B cell (primary cell): ENCODE results near the gene GNB2.

Source experiments
- EZH2 ChIP-seq: IDR thresholded peaks from 2 replicates; pipeline ENCODE4 v1.6.1; 2012; ENCODE audit warnings: borderline replicate concordance, low read depth, mild to moderate bottlenecking, moderate library complexity, low read length; ENCODE audit not compliant: insufficient read depth, poor library complexity, severe bottlenecking
- TF ChIP-seq, protein P1 (sequence below): fragments of 200-600 bp; IDR thresholded peaks from one replicate; pipeline ENCODE4 v1.8.0; 2022; ENCODE audit warnings: antibody characterized with exemption, mild to moderate bottlenecking

DNA sequence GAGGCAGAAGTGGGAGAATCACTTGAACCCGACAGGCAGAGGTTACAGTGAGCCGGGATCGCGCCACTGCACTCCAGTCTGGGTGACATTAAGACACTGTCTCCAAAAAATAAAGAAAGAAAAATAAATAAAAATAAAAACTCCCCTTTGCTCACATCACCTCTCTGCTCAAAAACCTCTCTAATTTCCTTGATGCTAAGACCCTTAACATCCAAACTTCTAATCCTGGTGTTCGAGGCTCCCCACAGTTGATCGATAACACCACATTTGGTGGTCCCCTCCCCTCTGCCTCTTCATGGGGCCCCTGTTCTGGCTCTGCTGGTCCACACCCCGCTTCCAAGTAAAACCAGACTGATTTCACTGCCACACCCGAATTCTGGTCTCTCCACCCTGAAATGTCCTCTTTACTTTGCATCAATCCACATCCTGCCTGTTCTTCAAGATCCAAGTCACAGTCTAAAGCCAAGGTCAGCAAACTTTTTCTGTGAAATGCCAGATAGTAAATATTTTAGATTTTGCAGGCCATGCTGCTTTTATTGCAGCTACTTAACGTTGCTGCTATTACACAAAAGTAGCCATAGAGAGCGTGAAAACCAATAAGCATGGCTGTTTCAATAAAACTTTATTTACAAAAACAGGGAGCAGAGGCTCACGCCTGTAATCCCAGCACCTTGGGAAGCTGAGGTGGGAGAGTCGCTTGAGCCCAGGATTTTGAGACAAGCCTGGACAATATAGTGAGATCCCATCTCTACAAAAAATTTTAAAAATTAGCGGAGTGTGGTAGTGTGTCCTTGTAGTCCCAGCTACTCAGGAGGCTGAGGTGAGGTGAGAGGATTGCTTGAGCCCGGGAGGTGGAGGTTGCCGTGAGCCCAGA lies 49.4 kb upstream of the GNB2 start:
- TF ChIP-seq, protein P1, sequence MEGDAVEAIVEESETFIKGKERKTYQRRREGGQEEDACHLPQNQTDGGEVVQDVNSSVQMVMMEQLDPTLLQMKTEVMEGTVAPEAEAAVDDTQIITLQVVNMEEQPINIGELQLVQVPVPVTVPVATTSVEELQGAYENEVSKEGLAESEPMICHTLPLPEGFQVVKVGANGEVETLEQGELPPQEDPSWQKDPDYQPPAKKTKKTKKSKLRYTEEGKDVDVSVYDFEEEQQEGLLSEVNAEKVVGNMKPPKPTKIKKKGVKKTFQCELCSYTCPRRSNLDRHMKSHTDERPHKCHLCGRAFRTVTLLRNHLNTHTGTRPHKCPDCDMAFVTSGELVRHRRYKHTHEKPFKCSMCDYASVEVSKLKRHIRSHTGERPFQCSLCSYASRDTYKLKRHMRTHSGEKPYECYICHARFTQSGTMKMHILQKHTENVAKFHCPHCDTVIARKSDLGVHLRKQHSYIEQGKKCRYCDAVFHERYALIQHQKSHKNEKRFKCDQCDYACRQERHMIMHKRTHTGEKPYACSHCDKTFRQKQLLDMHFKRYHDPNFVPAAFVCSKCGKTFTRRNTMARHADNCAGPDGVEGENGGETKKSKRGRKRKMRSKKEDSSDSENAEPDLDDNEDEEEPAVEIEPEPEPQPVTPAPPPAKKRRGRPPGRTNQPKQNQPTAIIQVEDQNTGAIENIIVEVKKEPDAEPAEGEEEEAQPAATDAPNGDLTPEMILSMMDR, result no peak
- TF ChIP-seq EZH2, result no peak
